HG02610 (cell line): ENCODE results near the gene AUP1.
"Not testable (repeated sequence)": the region's sequence is repeated elsewhere in the genome, so short reads cannot be mapped to it uniquely, and the experiment has no call there.

Source experiments
- ATAC-seq: cut with Tn5 transposase; IDR thresholded peaks from one replicate; pipeline ENCODE4 v1.9.1; 2021; ENCODE audit warnings: mild to moderate bottlenecking, moderate library complexity; ENCODE audit not compliant: unreplicated experiment

Gene AUP1

GRCh38 chr2:74529357-74530238 is at the start of gene AUP1, which contains the start of gene HTRA2:
Gene AUP1 (minus strand): TSS chr2:74529706. CDS start chr2:74529629, 77 bp downstream.
Gene HTRA2 (plus strand): TSS chr2:74529933. CDS start chr2:74530007, 74 bp downstream.
- peak; percentile 79 for ATAC-seq

GRCh38 chr2:74578408-74578807 is 48.9 kb upstream of the AUP1 start:
- ATAC-seq: peak; percentile 66

- peak; percentile 44 for ATAC-seq
Observed at GRCh38 chr2:74577448-74577847, 47.9 kb upstream of the AUP1 start.

- no peak for ATAC-seq
Observed at GRCh38 chr2:74576863-74577229, 47.3 kb upstream of the AUP1 start.

- no peak for ATAC-seq
Observed at GRCh38 chr2:74576211-74576862, 46.8 kb upstream of the AUP1 start.

- ATAC-seq: no peak
Observed at GRCh38 chr2:74575320-74575719, 45.8 kb upstream of the AUP1 start.

GRCh38 chr2:74573747-74574562 is 44.4 kb upstream of the AUP1 start:
- no peak for ATAC-seq

GRCh38 chr2:74572178-74572925 is 42.8 kb upstream of the AUP1 start:
- ATAC-seq: no peak

- ATAC-seq: peak; percentile 83
Observed at GRCh38 chr2:74571058-74571457, 41.6 kb upstream of the AUP1 start.

GRCh38 chr2:74569686-74570085 is 40.2 kb upstream of the AUP1 start:
- ATAC-seq: no peak

GRCh38 chr2:74567881-74568280 is 38.4 kb upstream of the AUP1 start:
- ATAC-seq: no peak

GRCh38 chr2:74566754-74567085 is 37.2 kb upstream of the AUP1 start:
- ATAC-seq: peak; percentile 30

- peak; percentile 3 for ATAC-seq
Observed at GRCh38 chr2:74566076-74566753, 36.7 kb upstream of the AUP1 start.

GRCh38 chr2:74564222-74564621 is 34.7 kb upstream of the AUP1 start:
- no peak for ATAC-seq

- ATAC-seq: no peak
Observed at GRCh38 chr2:74562126-74562775, 32.7 kb upstream of the AUP1 start.

GRCh38 chr2:74561022-74561421 is 31.5 kb upstream of the AUP1 start:
- ATAC-seq: not testable (repeated sequence)

- no peak for ATAC-seq
Observed at GRCh38 chr2:74560591-74560990, 31.1 kb upstream of the AUP1 start.

- ATAC-seq: no peak
Observed at GRCh38 chr2:74559912-74560311, 30.4 kb upstream of the AUP1 start.
